Activated CD4-positive, alpha-beta T cell treated with anti-CD3 and anti-CD28 coated beads, Interleukin-2, amount 10 ng/mL, durations not matched to agents 24 days and 14 days (primary cell): ENCODE data around the gene RHBDL1. TPM values are rescaled to one million over a fixed set of nuclear protein-coding genes. Genes with fewer than 3 reads are reported as not detected.
A peak's percentile ranks its signal among the peaks of the same experiment; 100 is the strongest.

Experiments
- DNase-seq: peaks from one replicate; pipeline ENCODE4 v3.0.0; 2022
- H3K27ac Mint-ChIP-seq: one replicate; pipeline ENCODE4 v1.8.0; 2022; ENCODE audit warnings: mild to moderate bottlenecking, mixed read lengths
- H3K27me3 Mint-ChIP-seq: one replicate; pipeline ENCODE4 v1.8.0; 2022; ENCODE audit warnings: mixed read lengths
- H3K36me3 Mint-ChIP-seq: one replicate; pipeline ENCODE4 v1.8.0; 2022; ENCODE audit warnings: low read depth, mild to moderate bottlenecking, mixed read lengths
- H3K4me1 Mint-ChIP-seq: one replicate; pipeline ENCODE4 v1.8.0; 2021; ENCODE audit warnings: mixed read lengths
- H3K4me3 Mint-ChIP-seq: one replicate; pipeline ENCODE4 v1.8.0; 2022; ENCODE audit warnings: mild to moderate bottlenecking, moderate library complexity, mixed read lengths
- H3K9me3 Mint-ChIP-seq: one replicate; pipeline ENCODE4 v1.8.0; 2021; ENCODE audit warnings: mixed read lengths
- intact Hi-C: fragments of 100-400 bp; cut with micrococcal nuclease; formaldehyde crosslinking; loops from one replicate; pipeline ENCODE4 v1.15.1; 2023
- total RNA-seq: library from RNA; stranded (reverse); gene quantifications from 2 replicates; pipeline ENCODE4 v1.2.3, GENCODE V29; 2022

The RHBDL1 gene
- total RNA-seq, 1 donor from 2014 or later = 1.1 TPM

- Mint-ChIP-seq H3K4me1 (peaks cover 4% of the 10 kb centered on the region), H3K27ac (no peak overlapping the region), H3K27me3 (no peaks in the 10 kb centered on the region), H3K9me3 (no peaks in the 10 kb centered on the region), H3K36me3 (peaks cover 2% of the 10 kb centered on the region), H3K4me3 (no peak overlapping the region)
- intact Hi-C loops = no loop called here
- no peak for DNase-seq
Observed at GRCh38 chr16:658679-659571, 16.5 kb upstream of the RHBDL1 start.

GRCh38 chr16:659618-660017, 15.9 kb upstream of the RHBDL1 start:
- peaks cover 2% of the 10 kb centered on the region for H3K36me3 Mint-ChIP-seq
- intact Hi-C loops = loop anchor here (10.0 kb wide), 1 partner anchor 95 kb away; the partner anchor contains the start of genes NHLRC4, PIGQ and PRR35
- H3K27me3 Mint-ChIP-seq = no peaks in the 10 kb centered on the region
- peaks cover 4% of the 10 kb centered on the region for H3K4me1 Mint-ChIP-seq
- no peaks in the 10 kb centered on the region for H3K9me3 Mint-ChIP-seq
- H3K4me3 Mint-ChIP-seq = no peak overlapping the region
- no peak overlapping the region for H3K27ac Mint-ChIP-seq
- no peak for DNase-seq

GRCh38 chr16:660132-660458, 15.4 kb upstream of the RHBDL1 start:
- H3K4me3 Mint-ChIP-seq = no peak overlapping the region
- no peaks in the 10 kb centered on the region for H3K27me3 Mint-ChIP-seq

GRCh38 chr16:660459-661183, 14.8 kb upstream of the RHBDL1 start:
- peak; percentile 90 for DNase-seq
- Mint-ChIP-seq H3K36me3 (peaks cover 2% of the 10 kb centered on the region), H3K27me3 (no peaks in the 10 kb centered on the region), H3K4me3 (peak overlapping the region; percentile 49), H3K4me1 (peaks cover 4% of the 10 kb centered on the region), H3K9me3 (no peaks in the 10 kb centered on the region), H3K27ac (peak overlapping the region; percentile 53)
- intact Hi-C loops = loop anchor here (10.0 kb wide), 1 partner anchor 96 kb away; the partner anchor contains the start of genes NHLRC4, PIGQ and PRR35

More at GRCh38 chr16:660132-660458, 15.4 kb upstream of the RHBDL1 start:
- H3K4me1 Mint-ChIP-seq = peaks cover 4% of the 10 kb centered on the region
- H3K36me3 Mint-ChIP-seq = peaks cover 2% of the 10 kb centered on the region
- no peak for DNase-seq
- no peaks in the 10 kb centered on the region for H3K9me3 Mint-ChIP-seq
- intact Hi-C loops = loop anchor here (10.0 kb wide), 1 partner anchor 95 kb away; the partner anchor contains the start of genes NHLRC4, PIGQ and PRR35
- no peak overlapping the region for H3K27ac Mint-ChIP-seq

- Mint-ChIP-seq H3K4me3 (peak overlapping the region; percentile 49), H3K27me3 (no peaks in the 10 kb centered on the region), H3K27ac (peak overlapping the region; percentile 53), H3K9me3 (no peaks in the 10 kb centered on the region), H3K4me1 (peaks cover 4% of the 10 kb centered on the region), H3K36me3 (peaks cover 2% of the 10 kb centered on the region)
- no peak for DNase-seq
- intact Hi-C loops = loop anchor here (10.0 kb wide), 1 partner anchor 97 kb away; the partner anchor contains the start of genes NHLRC4, PIGQ and PRR35
Observed at GRCh38 chr16:661184-661821, 14.2 kb upstream of the RHBDL1 start.

- Mint-ChIP-seq H3K4me1 (peaks cover 4% of the 10 kb centered on the region), H3K9me3 (no peaks in the 10 kb centered on the region), H3K4me3 (no peak overlapping the region), H3K27me3 (no peaks in the 10 kb centered on the region), H3K36me3 (peaks cover 2% of the 10 kb centered on the region), H3K27ac (no peak overlapping the region)
- intact Hi-C loops = loop anchor here (10.0 kb wide), 1 partner anchor 97 kb away; the partner anchor contains the start of genes NHLRC4, PIGQ and PRR35
- no peak for DNase-seq
Observed at GRCh38 chr16:662095-662494, 13.4 kb upstream of the RHBDL1 start.

- Mint-ChIP-seq H3K27ac (no peak overlapping the region), H3K4me3 (no peak overlapping the region), H3K9me3 (no peaks in the 10 kb centered on the region), H3K4me1 (peaks cover 4% of the 10 kb centered on the region), H3K27me3 (no peaks in the 10 kb centered on the region), H3K36me3 (peaks cover 2% of the 10 kb centered on the region)
- no peak for DNase-seq
- intact Hi-C loops = loop anchor here (10.0 kb wide), 1 partner anchor 98 kb away; the partner anchor contains the start of genes NHLRC4, PIGQ and PRR35
Observed at GRCh38 chr16:662597-662996, 12.9 kb upstream of the RHBDL1 start.

- Mint-ChIP-seq H3K36me3 (peaks cover 15% of the 10 kb centered on the region), H3K9me3 (no peaks in the 10 kb centered on the region), H3K4me3 (no peak overlapping the region), H3K27me3 (no peaks in the 10 kb centered on the region), H3K27ac (no peak overlapping the region), H3K4me1 (peaks cover 4% of the 10 kb centered on the region)
- no peak for DNase-seq
- intact Hi-C loops = loop anchor here (10.0 kb wide), 1 partner anchor 102 kb away; the partner anchor contains the start of genes NHLRC4, PIGQ and PRR35
Observed at GRCh38 chr16:666572-666971, 8.9 kb upstream of the RHBDL1 start.

GRCh38 chr16:667113-667779, 8.2 kb upstream of the RHBDL1 start:
- peaks cover 15% of the 10 kb centered on the region for H3K36me3 Mint-ChIP-seq
- peak overlapping the region; percentile 84 for H3K4me3 Mint-ChIP-seq
- no peaks in the 10 kb centered on the region for H3K27me3 Mint-ChIP-seq
- DNase-seq = no peak
- no peaks in the 10 kb centered on the region for H3K9me3 Mint-ChIP-seq
- intact Hi-C loops = loop anchor here (10.0 kb wide), 1 partner anchor 102 kb away; the partner anchor contains the start of genes NHLRC4, PIGQ and PRR35
- H3K27ac Mint-ChIP-seq = peak overlapping the region; percentile 92
- H3K4me1 Mint-ChIP-seq = peaks cover 4% of the 10 kb centered on the region

GRCh38 chr16:667780-668518, 7.5 kb upstream of the RHBDL1 start, which contains the start of gene RHOT2:
Gene RHOT2, plus strand, starts transcription at chr16:668132. Its CDS starts 68 bp downstream, at chr16:668200.
- no peaks in the 10 kb centered on the region for H3K27me3 Mint-ChIP-seq
- H3K4me3 Mint-ChIP-seq = peak within 1 kb of the TSS; percentile 84
- peak within 1 kb of the TSS; percentile 92 for H3K27ac Mint-ChIP-seq
- peak; percentile 99 for DNase-seq
- peaks cover 4% of the 10 kb centered on the region for H3K4me1 Mint-ChIP-seq
- H3K9me3 Mint-ChIP-seq = no peaks in the 10 kb centered on the region
- intact Hi-C loops = loop anchor here (1.0 to 10.0 kb wide), 2 partner anchors 11 to 103 kb away; partner anchors contain the start of genes NHLRC4, PIGQ and PRR35
- peaks cover 17% of the 10 kb centered on the region for H3K36me3 Mint-ChIP-seq

GRCh38 chr16:668519-669171, 6.8 kb upstream of the RHBDL1 start:
- intact Hi-C loops = loop anchor here (1.0 to 10.0 kb wide), 2 partner anchors 11 to 104 kb away; partner anchors contain the start of genes NHLRC4, PIGQ and PRR35
- H3K4me1 Mint-ChIP-seq = peaks cover 4% of the 10 kb centered on the region
- peaks cover 20% of the 10 kb centered on the region for H3K36me3 Mint-ChIP-seq
- H3K27me3 Mint-ChIP-seq = no peaks in the 10 kb centered on the region
- H3K4me3 Mint-ChIP-seq = peak overlapping the region; percentile 84
- DNase-seq = peak; percentile 72
- no peaks in the 10 kb centered on the region for H3K9me3 Mint-ChIP-seq
- H3K27ac Mint-ChIP-seq = peak overlapping the region; percentile 76

- Mint-ChIP-seq H3K27me3 (no peaks in the 10 kb centered on the region), H3K4me3 (peak overlapping the region; percentile 84), H3K4me1 (peaks cover 4% of the 10 kb centered on the region), H3K36me3 (peaks cover 22% of the 10 kb centered on the region), H3K9me3 (no peaks in the 10 kb centered on the region), H3K27ac (no peak overlapping the region)
- intact Hi-C loops = loop anchor here (10.0 kb wide), 1 partner anchor 105 kb away; the partner anchor contains the start of genes NHLRC4, PIGQ and PRR35
- no peak for DNase-seq
Observed at GRCh38 chr16:669666-670065, 5.8 kb upstream of the RHBDL1 start.
